GM23338 (cell line): ENCODE measurements around the gene CDK17.
"Not testable (repeated sequence)": the region's sequence is repeated elsewhere in the genome, so short reads cannot be mapped to it uniquely, and the experiment has no call there.

Source experiments
- CREB1 ChIP-seq: fragments of 250-450 bp; sonication (Bioruptor Pico); IDR thresholded peaks from 2 replicates; pipeline ENCODE4 v1.5.0; 2020; ENCODE audit warnings: low read depth, mild to moderate bottlenecking, moderate library complexity
- EZH2 ChIP-seq: fragments of 200-600 bp; sonication (generic); IDR thresholded peaks from one replicate; pipeline ENCODE4 v1.8.0; 2017; ENCODE audit warnings: antibody characterized with exemption, mild to moderate bottlenecking, low read depth; ENCODE audit not compliant: unreplicated experiment
- EZH2phosphoT487 ChIP-seq: fragments of 200-600 bp; sonication (generic); IDR thresholded peaks from one replicate; pipeline ENCODE4 v1.8.1; 2018; ENCODE audit warnings: antibody characterized with exemption; ENCODE audit not compliant: unreplicated experiment
- JUNB ChIP-seq: IDR thresholded peaks from one replicate; pipeline ENCODE4 v1.6.1; 2016; ENCODE audit warnings: antibody characterized with exemption; ENCODE audit not compliant: unreplicated experiment
- NANOG ChIP-seq: IDR thresholded peaks from 2 replicates; pipeline ENCODE4 v1.6.1; 2016; ENCODE audit warnings: antibody characterized with exemption, borderline replicate concordance
- POLR2AphosphoS5 ChIP-seq: IDR thresholded peaks from 2 replicates; pipeline ENCODE4 v1.6.1; 2016; ENCODE audit warnings: antibody characterized with exemption, low read depth
- STAT1 ChIP-seq: IDR thresholded peaks from one replicate; pipeline ENCODE4 v1.6.1; 2016; ENCODE audit warnings: antibody characterized with exemption; ENCODE audit not compliant: unreplicated experiment
- ZNF114 ChIP-seq: fragments of 250-450 bp; sonication (Bioruptor Pico); IDR thresholded peaks from 2 replicates; pipeline ENCODE4 v1.5.0; 2020; ENCODE audit warnings: mild to moderate bottlenecking, moderate library complexity
- TF ChIP-seq, protein P1 (sequence below), 2 experiments: fragments of 200-600 bp in 1 of 2; sonication (generic) in 1 of 2; conservative IDR thresholded peaks; 2 replicates each; pipeline versions ENCODE4 v1.5.1 to v1.6.1; 2016 to 2017; ENCODE audit warnings: antibody characterized with exemption in 2 of 2, low read depth in 2 of 2, mild to moderate bottlenecking in 2 of 2, moderate library complexity in 1 of 2
- TF ChIP-seq, protein P2 (sequence below): IDR thresholded peaks from 2 replicates; pipeline ENCODE4 v1.6.1; 2016; ENCODE audit warnings: antibody characterized with exemption
- TF ChIP-seq, protein P3 (sequence below): IDR thresholded peaks from one replicate; pipeline ENCODE4 v1.6.1; 2018; ENCODE audit warnings: antibody characterized with exemption; ENCODE audit not compliant: unreplicated experiment

DNA sequence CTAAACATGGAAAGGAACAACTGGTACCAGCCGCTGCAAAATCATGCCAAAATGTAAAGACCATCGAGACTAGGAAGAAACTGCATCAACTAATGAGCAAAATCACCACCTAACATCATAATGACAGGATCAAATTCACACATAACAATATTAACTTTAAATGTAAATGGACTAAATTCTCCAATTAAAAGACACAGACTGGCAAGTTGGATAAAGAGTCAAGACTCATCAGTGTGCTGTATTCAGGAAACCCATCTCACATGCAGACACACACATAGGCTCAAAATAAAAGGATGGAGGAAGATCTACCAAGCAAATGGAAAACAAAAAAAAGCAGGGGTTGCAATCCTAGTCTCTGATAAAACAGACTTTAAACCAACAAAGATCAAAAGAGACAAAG, 82.4 kb downstream of the CDK17 start:
- TF ChIP-seq, protein P1, sequence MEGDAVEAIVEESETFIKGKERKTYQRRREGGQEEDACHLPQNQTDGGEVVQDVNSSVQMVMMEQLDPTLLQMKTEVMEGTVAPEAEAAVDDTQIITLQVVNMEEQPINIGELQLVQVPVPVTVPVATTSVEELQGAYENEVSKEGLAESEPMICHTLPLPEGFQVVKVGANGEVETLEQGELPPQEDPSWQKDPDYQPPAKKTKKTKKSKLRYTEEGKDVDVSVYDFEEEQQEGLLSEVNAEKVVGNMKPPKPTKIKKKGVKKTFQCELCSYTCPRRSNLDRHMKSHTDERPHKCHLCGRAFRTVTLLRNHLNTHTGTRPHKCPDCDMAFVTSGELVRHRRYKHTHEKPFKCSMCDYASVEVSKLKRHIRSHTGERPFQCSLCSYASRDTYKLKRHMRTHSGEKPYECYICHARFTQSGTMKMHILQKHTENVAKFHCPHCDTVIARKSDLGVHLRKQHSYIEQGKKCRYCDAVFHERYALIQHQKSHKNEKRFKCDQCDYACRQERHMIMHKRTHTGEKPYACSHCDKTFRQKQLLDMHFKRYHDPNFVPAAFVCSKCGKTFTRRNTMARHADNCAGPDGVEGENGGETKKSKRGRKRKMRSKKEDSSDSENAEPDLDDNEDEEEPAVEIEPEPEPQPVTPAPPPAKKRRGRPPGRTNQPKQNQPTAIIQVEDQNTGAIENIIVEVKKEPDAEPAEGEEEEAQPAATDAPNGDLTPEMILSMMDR (conservative IDR thresholded peaks at IDR 0.05; ENCODE audit: low read depth in 2 of 2): not testable (repeated sequence)
- TF ChIP-seq CREB1 (CRISPR knock-in tag); ZNF114; EZH2phosphoT487; EZH2; POLR2AphosphoS5; STAT1; JUNB; NANOG: not testable (repeated sequence)
- TF ChIP-seq, protein P2, sequence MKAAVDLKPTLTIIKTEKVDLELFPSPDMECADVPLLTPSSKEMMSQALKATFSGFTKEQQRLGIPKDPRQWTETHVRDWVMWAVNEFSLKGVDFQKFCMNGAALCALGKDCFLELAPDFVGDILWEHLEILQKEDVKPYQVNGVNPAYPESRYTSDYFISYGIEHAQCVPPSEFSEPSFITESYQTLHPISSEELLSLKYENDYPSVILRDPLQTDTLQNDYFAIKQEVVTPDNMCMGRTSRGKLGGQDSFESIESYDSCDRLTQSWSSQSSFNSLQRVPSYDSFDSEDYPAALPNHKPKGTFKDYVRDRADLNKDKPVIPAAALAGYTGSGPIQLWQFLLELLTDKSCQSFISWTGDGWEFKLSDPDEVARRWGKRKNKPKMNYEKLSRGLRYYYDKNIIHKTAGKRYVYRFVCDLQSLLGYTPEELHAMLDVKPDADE: not testable (repeated sequence)
- TF ChIP-seq, protein P3, sequence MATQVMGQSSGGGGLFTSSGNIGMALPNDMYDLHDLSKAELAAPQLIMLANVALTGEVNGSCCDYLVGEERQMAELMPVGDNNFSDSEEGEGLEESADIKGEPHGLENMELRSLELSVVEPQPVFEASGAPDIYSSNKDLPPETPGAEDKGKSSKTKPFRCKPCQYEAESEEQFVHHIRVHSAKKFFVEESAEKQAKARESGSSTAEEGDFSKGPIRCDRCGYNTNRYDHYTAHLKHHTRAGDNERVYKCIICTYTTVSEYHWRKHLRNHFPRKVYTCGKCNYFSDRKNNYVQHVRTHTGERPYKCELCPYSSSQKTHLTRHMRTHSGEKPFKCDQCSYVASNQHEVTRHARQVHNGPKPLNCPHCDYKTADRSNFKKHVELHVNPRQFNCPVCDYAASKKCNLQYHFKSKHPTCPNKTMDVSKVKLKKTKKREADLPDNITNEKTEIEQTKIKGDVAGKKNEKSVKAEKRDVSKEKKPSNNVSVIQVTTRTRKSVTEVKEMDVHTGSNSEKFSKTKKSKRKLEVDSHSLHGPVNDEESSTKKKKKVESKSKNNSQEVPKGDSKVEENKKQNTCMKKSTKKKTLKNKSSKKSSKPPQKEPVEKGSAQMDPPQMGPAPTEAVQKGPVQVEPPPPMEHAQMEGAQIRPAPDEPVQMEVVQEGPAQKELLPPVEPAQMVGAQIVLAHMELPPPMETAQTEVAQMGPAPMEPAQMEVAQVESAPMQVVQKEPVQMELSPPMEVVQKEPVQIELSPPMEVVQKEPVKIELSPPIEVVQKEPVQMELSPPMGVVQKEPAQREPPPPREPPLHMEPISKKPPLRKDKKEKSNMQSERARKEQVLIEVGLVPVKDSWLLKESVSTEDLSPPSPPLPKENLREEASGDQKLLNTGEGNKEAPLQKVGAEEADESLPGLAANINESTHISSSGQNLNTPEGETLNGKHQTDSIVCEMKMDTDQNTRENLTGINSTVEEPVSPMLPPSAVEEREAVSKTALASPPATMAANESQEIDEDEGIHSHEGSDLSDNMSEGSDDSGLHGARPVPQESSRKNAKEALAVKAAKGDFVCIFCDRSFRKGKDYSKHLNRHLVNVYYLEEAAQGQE: not testable (repeated sequence)
